DND-41 (cell line): ENCODE results near the gene MCRIP1.

Experiments
- EZH2 ChIP-seq: IDR thresholded peaks from 3 replicates; pipeline ENCODE4 v1.6.1; 2012; ENCODE audit warnings: borderline replicate concordance, low read depth, mild to moderate bottlenecking, moderate library complexity, low read length, inconsistent platforms; ENCODE audit not compliant: severe bottlenecking
- TF ChIP-seq, protein P1 (sequence below): IDR thresholded peaks from 2 replicates; pipeline ENCODE4 v1.5.1; 2012; ENCODE audit warnings: borderline replicate concordance, low read length, moderate library complexity, mild to moderate bottlenecking; ENCODE audit not compliant: poor library complexity, severe bottlenecking; ENCODE audit errors: extremely low read depth

DNA sequence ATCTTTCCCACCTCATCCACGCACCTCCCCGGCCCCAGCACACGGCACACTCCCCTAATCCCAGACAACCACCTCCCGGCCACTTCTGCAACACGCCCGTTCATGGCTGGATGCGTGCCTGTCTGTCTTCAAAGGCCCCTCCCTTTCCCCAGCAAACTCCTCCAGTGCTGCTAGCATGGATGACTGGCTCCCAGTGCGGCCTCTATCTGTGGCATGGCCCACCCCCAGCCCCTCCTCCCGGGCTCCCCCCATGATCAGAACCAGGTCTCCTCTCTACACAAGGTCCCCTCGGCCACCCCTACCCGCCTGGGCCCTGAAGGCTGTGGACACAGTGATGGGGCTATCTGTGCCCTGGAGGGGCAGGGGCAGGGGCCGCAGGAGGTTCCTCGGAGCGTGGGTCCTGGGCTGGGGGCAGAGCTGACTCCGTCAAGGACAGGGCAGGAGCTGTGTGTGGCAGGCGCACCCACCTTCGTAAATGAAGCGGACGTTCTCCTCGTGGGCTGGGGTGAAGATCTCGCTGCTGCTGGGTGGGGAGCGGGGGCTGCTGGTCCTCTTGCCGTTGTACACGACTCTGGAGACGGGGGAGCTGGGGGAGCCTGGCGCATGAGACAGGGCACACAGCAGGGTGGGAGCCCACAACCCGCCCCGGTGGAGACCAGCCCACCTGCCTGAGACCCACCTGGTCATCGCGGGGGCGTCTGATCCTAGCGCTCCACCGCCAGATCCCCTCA, 9.1 kb downstream of the MCRIP1 start:
- TF ChIP-seq, protein P1, sequence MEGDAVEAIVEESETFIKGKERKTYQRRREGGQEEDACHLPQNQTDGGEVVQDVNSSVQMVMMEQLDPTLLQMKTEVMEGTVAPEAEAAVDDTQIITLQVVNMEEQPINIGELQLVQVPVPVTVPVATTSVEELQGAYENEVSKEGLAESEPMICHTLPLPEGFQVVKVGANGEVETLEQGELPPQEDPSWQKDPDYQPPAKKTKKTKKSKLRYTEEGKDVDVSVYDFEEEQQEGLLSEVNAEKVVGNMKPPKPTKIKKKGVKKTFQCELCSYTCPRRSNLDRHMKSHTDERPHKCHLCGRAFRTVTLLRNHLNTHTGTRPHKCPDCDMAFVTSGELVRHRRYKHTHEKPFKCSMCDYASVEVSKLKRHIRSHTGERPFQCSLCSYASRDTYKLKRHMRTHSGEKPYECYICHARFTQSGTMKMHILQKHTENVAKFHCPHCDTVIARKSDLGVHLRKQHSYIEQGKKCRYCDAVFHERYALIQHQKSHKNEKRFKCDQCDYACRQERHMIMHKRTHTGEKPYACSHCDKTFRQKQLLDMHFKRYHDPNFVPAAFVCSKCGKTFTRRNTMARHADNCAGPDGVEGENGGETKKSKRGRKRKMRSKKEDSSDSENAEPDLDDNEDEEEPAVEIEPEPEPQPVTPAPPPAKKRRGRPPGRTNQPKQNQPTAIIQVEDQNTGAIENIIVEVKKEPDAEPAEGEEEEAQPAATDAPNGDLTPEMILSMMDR, result no peak
- TF ChIP-seq EZH2, result no peak
